GM12878 (cell line): Measurements from ENCODE around the gene FKBP7. TPM values are rescaled to one million over a fixed set of nuclear protein-coding genes. Genes with fewer than 3 reads are reported as not detected.

Experiments used
- ATAC-seq: fragments of 200-7000 bp; cut with Tn5 transposase; 3 replicates; pipeline ENCODE4 v1.9.1; 2020; ENCODE audit warnings: mild to moderate bottlenecking, moderate library complexity
- BruUV-seq: library from RNA; stranded (reverse); fragments of 400-500 nt; replicated peaks from 2 replicates; lab custom pipeline; 2021; lab: Mats Ljungman, UMichigan
- CTCF ChIA-PET: fragments of 300-600 bp; sonication (Branson Sonifier 250); formaldehyde crosslinking; extraction: SDS; loops from one replicate; lab custom pipeline; 2021; ENCODE audit warnings: inconsistent platforms; lab: Yijun Ruan, JAX
- POLR2A ChIA-PET: fragments of 350-600 bp; formaldehyde crosslinking; extraction: SDS; loops from one replicate; lab custom pipeline; 2021; ENCODE audit warnings: inconsistent platforms; lab: Charles Lee
- RAD21 ChIA-PET: fragments of 300-600 bp; sonication (Branson Sonifier 250); formaldehyde crosslinking; loops from one replicate; lab custom pipeline; 2023; ENCODE audit warnings: antibody characterized with exemption; ENCODE audit not compliant: unreplicated experiment; lab: Charles Lee
- SMC1A ChIA-PET: fragments of 300-600 bp; sonication (Branson Sonifier 250); formaldehyde crosslinking; loops from one replicate; lab custom pipeline; 2023; ENCODE audit not compliant: unreplicated experiment, uncharacterized antibody; lab: Charles Lee
- DNase-seq: peaks from one replicate; pipeline ENCODE4 v3.0.0-alpha.2; 2011; ENCODE audit warnings: low read depth, low spot score
- FAIRE-seq: peaks from 3 replicates; lab custom pipeline; 2011; peaks lifted over from hg19 to GRCh38; lab: Jason Lieb, UNC
- H2AFZ ChIP-seq: 2 replicates; pipeline ENCODE4 v1.6.0; 2011; ENCODE audit warnings: low read depth, low read length, control low read depth; ENCODE audit not compliant: control insufficient read depth
- H3K27ac ChIP-seq: 2 replicates; pipeline ENCODE4 v1.5.1; 2011; ENCODE audit warnings: control low read depth; ENCODE audit not compliant: control insufficient read depth, insufficient read depth
- H3K27me3 ChIP-seq, 2 experiments: replicated peaks in 1 of 2; 2 replicates each; pipeline versions ENCODE4 v1.6.0 to v1.6.1; 2011; ENCODE audit warnings: low read length in 1 of 2; ENCODE audit not compliant: control insufficient read depth in 2 of 2, insufficient read depth in 2 of 2
- H3K36me3 ChIP-seq, 2 experiments: 2 replicates each; pipeline ENCODE4 v1.5.1; 2011; ENCODE audit warnings: low read length in 1 of 2; ENCODE audit not compliant: control insufficient read depth in 2 of 2, insufficient read depth in 2 of 2
- H3K4me1 ChIP-seq: 2 replicates; pipeline ENCODE4 v1.6.1; 2011; ENCODE audit warnings: mild to moderate bottlenecking, low read length, moderate library complexity, mixed read lengths; ENCODE audit not compliant: control insufficient read depth, insufficient read depth
- H3K4me2 ChIP-seq: 2 replicates; pipeline ENCODE4 v1.6.0; 2011; ENCODE audit warnings: control low read depth; ENCODE audit not compliant: control insufficient read depth, insufficient read depth
- H3K4me3 ChIP-seq: fragments of 200-600 bp; sonication (generic); 2 replicates; pipeline ENCODE4 v1.5.1; 2016
- H3K79me2 ChIP-seq: 2 replicates; pipeline ENCODE4 v1.6.0; 2011; ENCODE audit warnings: low read length; ENCODE audit not compliant: control insufficient read depth, insufficient read depth
- H3K9ac ChIP-seq: 2 replicates; pipeline ENCODE4 v1.8.0; 2011; ENCODE audit warnings: low read length, control low read depth, mixed read lengths; ENCODE audit not compliant: control insufficient read depth, insufficient read depth
- H3K9me3 ChIP-seq: replicated peaks from 3 replicates; pipeline ENCODE4 v1.5.1; 2011; ENCODE audit warnings: mild to moderate bottlenecking, low read length; ENCODE audit not compliant: control insufficient read depth, insufficient read depth
- H4K20me1 ChIP-seq: 2 replicates; pipeline ENCODE4 v1.6.0; 2011; ENCODE audit not compliant: control insufficient read depth, insufficient read depth
- ATF3 ChIP-seq: IDR thresholded peaks from 2 replicates; pipeline ENCODE4 v1.6.1; 2011; ENCODE audit warnings: low read depth, mild to moderate bottlenecking, low read length, moderate library complexity, borderline replicate concordance; ENCODE audit errors: extremely low read depth
- CHD2 ChIP-seq: IDR thresholded peaks from 2 replicates; pipeline ENCODE4 v1.6.1; 2011; ENCODE audit warnings: low read depth, low read length, improper control_type of control experiment, borderline replicate concordance
- E2F4 ChIP-seq: IDR thresholded peaks from 2 replicates; pipeline ENCODE4 v1.6.1; 2012; ENCODE audit warnings: low read depth, low read length, improper control_type of control experiment
- FOXK2 ChIP-seq: fragments of 450-650 bp; IDR thresholded peaks from 2 replicates; pipeline ENCODE4 v1.6.1; 2017; ENCODE audit warnings: mild to moderate bottlenecking, moderate library complexity
- JUND ChIP-seq: IDR thresholded peaks from 2 replicates; pipeline ENCODE4 v1.6.1; 2012; ENCODE audit warnings: low read depth, mild to moderate bottlenecking, low read length, improper control_type of control experiment, moderate library complexity
- PAX8 ChIP-seq: fragments of 450-650 bp; IDR thresholded peaks from 2 replicates; pipeline ENCODE4 v1.6.1; 2017; ENCODE audit warnings: mild to moderate bottlenecking, moderate library complexity
- PBX3 ChIP-seq: IDR thresholded peaks from 2 replicates; pipeline ENCODE4 v1.6.1; 2011; ENCODE audit warnings: mild to moderate bottlenecking, low read depth, low read length, moderate library complexity; ENCODE audit not compliant: insufficient replicate concordance
- PML ChIP-seq: IDR thresholded peaks from 2 replicates; pipeline ENCODE4 v1.6.1; 2012; ENCODE audit warnings: low read length, inconsistent platforms
- RCOR1 ChIP-seq: conservative IDR thresholded peaks from 2 replicates; pipeline ENCODE4 v1.6.1; 2012; ENCODE audit warnings: low read depth, low read length, improper control_type of control experiment
- RFX5 ChIP-seq: IDR thresholded peaks from 2 replicates; pipeline ENCODE4 v1.6.1; 2011; ENCODE audit warnings: low read depth, low read length, improper control_type of control experiment
- RUNX3 ChIP-seq: IDR thresholded peaks from 2 replicates; pipeline ENCODE4 v1.6.1; 2012; ENCODE audit warnings: low read length, inconsistent platforms
- SUPT20H ChIP-seq: IDR thresholded peaks from 2 replicates; pipeline ENCODE4 v1.6.1; 2011; ENCODE audit warnings: low read depth, mild to moderate bottlenecking, low read length, moderate library complexity, borderline replicate concordance; ENCODE audit not compliant: control insufficient read depth
- ZNF622 ChIP-seq: fragments of 450-650 bp; IDR thresholded peaks from 2 replicates; pipeline ENCODE4 v1.6.1; 2017; ENCODE audit warnings: mild to moderate bottlenecking, inconsistent platforms
- ZNF687 ChIP-seq: fragments of 450-650 bp; IDR thresholded peaks from 2 replicates; pipeline ENCODE4 v1.6.1; 2017; ENCODE audit warnings: mild to moderate bottlenecking, moderate library complexity
- WGBS: methylation state at CpG from one replicate; pipeline ENCODE4 v1.1.6; 2016; ENCODE audit warnings: low lambda C conversion rate; ENCODE audit not compliant: insufficient replicate concordance, insufficient coverage; ENCODE audit errors: missing lambda C conversion rate; 5-methylcytosine and 5-hydroxymethylcytosine counted together
- in situ Hi-C: fragments of 300-500 bp; cut with MboI; formaldehyde crosslinking; loops from 9 replicates; pipeline ENCODE4 v1.14.3; 2018; ENCODE audit warnings: mixed read lengths
- intact Hi-C: fragments of 100-400 bp; cut with micrococcal nuclease; formaldehyde crosslinking; loops from one replicate; pipeline ENCODE4 v1.14.2; 2022; ENCODE audit not compliant: unreplicated experiment
- polyA plus RNA-seq, 11 experiments: library from polyadenylated mRNA; depleted of rRNA in 4 of 11; unstranded in 6 of 11; stranded (reverse) in 5 of 11; fragments of >200 nt; fragmentation: Nextera tagmentation in 4 of 11; fragmentation: Illumina TruSeq in 1 of 11; extraction: Ambion mirVana in 4 of 11; extraction: Trizol in 1 of 11; gene quantifications; 1 replicate in 1 of 11; 2 replicates in 10 of 11; pipeline versions ENCODE4 v1.2.1 to v1.2.3, GENCODE V29; 2011 to 2016; ENCODE audit warnings: inconsistent platforms in 2 of 11, missing spikeins in 2 of 11, low read depth in 1 of 11
- total RNA-seq, 4 experiments: library from RNA; depleted of rRNA in 3 of 4; stranded (reverse); fragments of >200 nt in 3 of 4; fragmentation: Illumina TruSeq in 1 of 4; extraction: Trizol in 1 of 4; gene quantifications; 2 replicates each; pipeline versions ENCODE4 v1.2.1 to v1.2.3, GENCODE V29; 2013 to 2021

The FKBP7 gene
- total and polyA plus RNA-seq, 10 of the 15 experiments (the other 5 are each of a cell fraction or from before 2014, with no cell fraction given) = 5.6 to 16.7 (median 12.5) TPM

GRCh38 chr2:178450524-178450773 lies 28.0 kb downstream of the FKBP7 start (continued):
- TF ChIP-seq RUNX3 = no peak

GRCh38 chr2:178449700-178450523 lies 28.5 kb downstream of the FKBP7 start:
- Histone ChIP-seq H3K27ac (peak overlapping the region; percentile 94), H3K4me2 (peak overlapping the region; percentile 84), H3K9ac (peak overlapping the region; percentile 99), H3K9me3 (no peaks in the 10 kb centered on the region), H2AFZ (peak overlapping the region; percentile 95), H3K4me3 (peak overlapping the region; percentile 94), H3K79me2 (peaks cover 28% of the 10 kb centered on the region), H4K20me1 (no peaks in the 10 kb centered on the region), H3K27me3 (no peaks in the 10 kb centered on the region), H3K36me3 (peaks cover 3 to 20% of the 10 kb centered on the region in 2 experiments; a peak in 3 of 4 replicates), H3K4me1 (peaks cover 9% of the 10 kb centered on the region)
- FAIRE-seq = no peak
- RAD21 ChIA-PET = interaction anchor here (0.9 to 3.5 kb wide), 10 partner anchors 17 to 337 kb away, joined by 3 to 26 read pairs (median 3); partner anchors contain the start of gene RBM45
- intact Hi-C loops (loop anchor here (1.0 kb wide), 1 partner anchor 36 kb away; no protein-coding TSS in a partner anchor), in situ Hi-C loops (no loop called here)
- POLR2A ChIA-PET = interaction anchor here (0.6 to 3.2 kb wide), 13 partner anchors 8 to 349 kb away, joined by 3 to 21 read pairs (median 4); no protein-coding TSS in a partner anchor
- peak; percentile 1 for ATAC-seq
- DNase-seq = no peak
- SMC1A ChIA-PET = interaction anchor here (1.1 to 4.7 kb wide), 14 partner anchors 9 to 215 kb away, joined by 3 to 24 read pairs (median 6); no protein-coding TSS in a partner anchor
- CTCF ChIA-PET = interaction anchor here (0.7 to 5.5 kb wide), 11 partner anchors 9 to 337 kb away, joined by 3 to 41 read pairs (median 3); no protein-coding TSS in a partner anchor
- WGBS = 8% methylated on average over 18 of the region's 18 CpGs
- TSS peak; percentile 61 for BruUV-seq
- TF ChIP-seq SUPT20H = no peak
- no peak for TF ChIP-seq FOXK2
- TF ChIP-seq E2F4 = no peak
- TF ChIP-seq RFX5 = no peak
- no peak for TF ChIP-seq ZNF687
- TF ChIP-seq PML = no peak
- TF ChIP-seq CHD2 = 0 out of 2 replicates have a peak, but pooled peaks have one; percentile 24
- no peak for TF ChIP-seq JUND
- no peak for TF ChIP-seq PBX3
- TF ChIP-seq RCOR1 = 0 out of 2 replicates have a peak, but pooled peaks have one; percentile 12
- TF ChIP-seq PAX8 = no peak
- TF ChIP-seq ZNF622 = no peak
- TF ChIP-seq ATF3 = no peak
- peak; percentile 92 for TF ChIP-seq RUNX3
